ENCODE results near the gene CNGB1.

GRCh38 chr16:58001781-58002415 is 31.0 kb upstream of the CNGB1 start:
- no peak for TF ChIP-seq CTCF (optimal IDR thresholded peaks at IDR 0.05 in 1 of 3, IDR thresholded peaks at IDR 0.05 in 1 of 3, conservative IDR thresholded peaks at IDR 0.05 in 1 of 3; ENCODE audit: extremely low read depth in 1 of 3, insufficient read depth in 2 of 3, low read length in 3 of 3)
- no peak for TF ChIP-seq EZH2 (IDR thresholded peaks at IDR 0.05; ENCODE audit: low read length)

Data from keratinocyte (primary cell).